ENCODE data around the gene KDM1B.

Gene KDM1B, protein sequence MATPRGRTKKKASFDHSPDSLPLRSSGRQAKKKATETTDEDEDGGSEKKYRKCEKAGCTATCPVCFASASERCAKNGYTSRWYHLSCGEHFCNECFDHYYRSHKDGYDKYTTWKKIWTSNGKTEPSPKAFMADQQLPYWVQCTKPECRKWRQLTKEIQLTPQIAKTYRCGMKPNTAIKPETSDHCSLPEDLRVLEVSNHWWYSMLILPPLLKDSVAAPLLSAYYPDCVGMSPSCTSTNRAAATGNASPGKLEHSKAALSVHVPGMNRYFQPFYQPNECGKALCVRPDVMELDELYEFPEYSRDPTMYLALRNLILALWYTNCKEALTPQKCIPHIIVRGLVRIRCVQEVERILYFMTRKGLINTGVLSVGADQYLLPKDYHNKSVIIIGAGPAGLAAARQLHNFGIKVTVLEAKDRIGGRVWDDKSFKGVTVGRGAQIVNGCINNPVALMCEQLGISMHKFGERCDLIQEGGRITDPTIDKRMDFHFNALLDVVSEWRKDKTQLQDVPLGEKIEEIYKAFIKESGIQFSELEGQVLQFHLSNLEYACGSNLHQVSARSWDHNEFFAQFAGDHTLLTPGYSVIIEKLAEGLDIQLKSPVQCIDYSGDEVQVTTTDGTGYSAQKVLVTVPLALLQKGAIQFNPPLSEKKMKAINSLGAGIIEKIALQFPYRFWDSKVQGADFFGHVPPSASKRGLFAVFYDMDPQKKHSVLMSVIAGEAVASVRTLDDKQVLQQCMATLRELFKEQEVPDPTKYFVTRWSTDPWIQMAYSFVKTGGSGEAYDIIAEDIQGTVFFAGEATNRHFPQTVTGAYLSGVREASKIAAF

DNA sequence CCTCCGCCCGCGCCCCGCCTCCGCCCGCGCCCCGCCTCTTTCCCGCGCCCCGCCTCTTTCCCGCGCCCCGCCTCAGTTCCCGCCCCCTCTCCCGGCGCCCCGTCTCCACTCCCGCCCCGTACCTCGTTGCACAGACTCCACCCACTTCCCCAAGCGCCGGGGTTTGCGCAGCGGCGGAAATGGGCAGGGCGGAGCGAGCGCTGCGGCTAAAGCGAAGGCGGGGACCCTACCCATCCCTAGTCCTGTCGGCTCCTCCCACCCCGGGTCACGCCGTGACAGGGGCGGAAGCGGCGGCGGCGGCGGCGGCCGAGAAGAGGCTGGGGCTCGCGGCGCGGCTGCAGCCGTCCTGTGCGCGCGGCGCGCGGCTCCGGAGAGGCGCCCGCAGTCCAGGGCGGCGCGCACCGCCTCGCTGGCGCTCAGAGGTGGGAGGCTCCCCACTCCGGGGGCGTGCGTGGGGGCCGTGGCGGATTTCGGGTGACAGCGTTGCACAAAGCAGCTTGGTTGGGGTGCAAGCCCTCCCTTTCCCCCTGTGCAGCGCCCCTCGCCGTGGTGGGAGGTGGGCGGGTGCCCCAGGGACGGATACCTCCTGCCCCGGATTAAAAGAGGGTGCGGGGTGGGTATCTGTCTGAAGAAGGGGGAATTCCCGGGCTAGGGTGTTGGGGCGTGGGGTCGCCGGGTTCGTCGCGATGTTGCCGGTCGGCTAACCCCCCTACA lies at the start of gene KDM1B:
Gene KDM1B (plus strand): TSS at position 273 of the 714 bp plus-strand sequence. CDS start 4,474 bp downstream, outside the sequence.
- no peaks in the 10 kb centered on the region for H3K4me1 ChIP-seq (ENCODE audit: low read length)
- no peaks in the 10 kb centered on the region for H3K79me2 ChIP-seq (ENCODE audit: low read length)
- peak; percentile 94 for DNase-seq
- peak within 1 kb of the TSS; percentile 66; the same call in 1 of the 2 replicates for H3K27ac ChIP-seq (ENCODE audit: low read length)
- H3K27me3 ChIP-seq (replicated peaks; ENCODE audit: insufficient read depth, low read length): no peaks in the 10 kb centered on the region
- H2AFZ ChIP-seq (ENCODE audit: low read length): peak within 1 kb of the TSS; percentile 98
- TF ChIP-seq, protein P1, sequence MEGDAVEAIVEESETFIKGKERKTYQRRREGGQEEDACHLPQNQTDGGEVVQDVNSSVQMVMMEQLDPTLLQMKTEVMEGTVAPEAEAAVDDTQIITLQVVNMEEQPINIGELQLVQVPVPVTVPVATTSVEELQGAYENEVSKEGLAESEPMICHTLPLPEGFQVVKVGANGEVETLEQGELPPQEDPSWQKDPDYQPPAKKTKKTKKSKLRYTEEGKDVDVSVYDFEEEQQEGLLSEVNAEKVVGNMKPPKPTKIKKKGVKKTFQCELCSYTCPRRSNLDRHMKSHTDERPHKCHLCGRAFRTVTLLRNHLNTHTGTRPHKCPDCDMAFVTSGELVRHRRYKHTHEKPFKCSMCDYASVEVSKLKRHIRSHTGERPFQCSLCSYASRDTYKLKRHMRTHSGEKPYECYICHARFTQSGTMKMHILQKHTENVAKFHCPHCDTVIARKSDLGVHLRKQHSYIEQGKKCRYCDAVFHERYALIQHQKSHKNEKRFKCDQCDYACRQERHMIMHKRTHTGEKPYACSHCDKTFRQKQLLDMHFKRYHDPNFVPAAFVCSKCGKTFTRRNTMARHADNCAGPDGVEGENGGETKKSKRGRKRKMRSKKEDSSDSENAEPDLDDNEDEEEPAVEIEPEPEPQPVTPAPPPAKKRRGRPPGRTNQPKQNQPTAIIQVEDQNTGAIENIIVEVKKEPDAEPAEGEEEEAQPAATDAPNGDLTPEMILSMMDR (IDR thresholded peaks at IDR 0.05; ENCODE audit: low read length): no peak
- no peak for TF ChIP-seq EZH2phosphoT487 (IDR thresholded peaks at IDR 0.05; ENCODE audit: low read length)
- TF ChIP-seq EZH2 (optimal IDR thresholded peaks at IDR 0.05; ENCODE audit: low read depth, low read length): no peak
- no peaks in the 10 kb centered on the region for H3K9me2 ChIP-seq (replicated peaks; ENCODE audit: insufficient read depth, low read length)
- H3K36me3 ChIP-seq (replicated peaks; ENCODE audit: insufficient read depth, low read length): no peaks in the 10 kb centered on the region
- H3K9me3 ChIP-seq (replicated peaks; ENCODE audit: insufficient read depth, low read length): no peaks in the 10 kb centered on the region
- H3K4me2 ChIP-seq (ENCODE audit: low read depth, low read length): peak within 1 kb of the TSS; percentile 70
- no peaks in the 10 kb centered on the region for H4K20me1 ChIP-seq (ENCODE audit: insufficient read depth, low read length)
- H3F3A ChIP-seq (ENCODE audit: insufficient read depth, low read length): peaks cover 11% of the 10 kb centered on the region; the same call in 1 of the 2 replicates
- peak within 1 kb of the TSS; percentile 95 for H3K4me3 ChIP-seq (ENCODE audit: low read length)
- H3K9ac ChIP-seq (ENCODE audit: low read length): peak within 1 kb of the TSS; percentile 77

DNA sequence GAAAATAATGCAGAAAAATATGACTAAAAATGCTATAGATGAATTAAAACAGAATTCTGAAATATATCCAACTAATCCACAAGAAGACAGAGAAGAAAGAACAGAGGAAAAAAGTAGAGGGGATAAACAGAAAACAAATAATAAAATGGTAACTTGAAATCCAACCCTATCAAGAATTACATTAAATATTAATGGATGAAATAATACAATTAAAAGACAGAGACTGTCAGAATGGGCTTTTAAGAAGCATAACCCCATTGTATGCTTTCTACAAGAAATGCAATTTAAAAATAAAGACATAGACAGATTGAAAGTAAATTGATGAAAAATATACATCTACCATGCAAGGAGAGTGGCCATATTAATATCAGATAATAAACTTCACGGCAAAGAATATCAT lies 48.2 kb upstream of the KDM1B start:
- TF ChIP-seq EZH2phosphoT487 (IDR thresholded peaks at IDR 0.05; ENCODE audit: low read length) (no peak), EZH2 (optimal IDR thresholded peaks at IDR 0.05; ENCODE audit: low read depth, low read length) (no peak)
- TF ChIP-seq, protein P1 (IDR thresholded peaks at IDR 0.05; ENCODE audit: low read length): no peak
- no peak overlapping the region for H3K4me2 ChIP-seq (ENCODE audit: low read depth, low read length)
- no peaks in the 10 kb centered on the region for H4K20me1 ChIP-seq (ENCODE audit: insufficient read depth, low read length)
- no peak overlapping the region for H3K27ac ChIP-seq (ENCODE audit: low read length)
- no peaks in the 10 kb centered on the region for H3K9me2 ChIP-seq (replicated peaks; ENCODE audit: insufficient read depth, low read length)
- no peaks in the 10 kb centered on the region for H3K27me3 ChIP-seq (replicated peaks; ENCODE audit: insufficient read depth, low read length)
- H3K79me2 ChIP-seq (ENCODE audit: low read length): no peaks in the 10 kb centered on the region
- no peaks in the 10 kb centered on the region for H3K36me3 ChIP-seq (replicated peaks; ENCODE audit: insufficient read depth, low read length)
- H3K4me1 ChIP-seq (ENCODE audit: low read length): no peaks in the 10 kb centered on the region
- H3K9me3 ChIP-seq (replicated peaks; ENCODE audit: insufficient read depth, low read length): no peaks in the 10 kb centered on the region
- H2AFZ ChIP-seq (ENCODE audit: low read length): no peak overlapping the region
- no peak for DNase-seq
- H3K9ac ChIP-seq (ENCODE audit: low read length): no peak overlapping the region
- no peak overlapping the region for H3K4me3 ChIP-seq (ENCODE audit: low read length)
- H3F3A ChIP-seq (ENCODE audit: insufficient read depth, low read length): no peaks in the 10 kb centered on the region

DNA sequence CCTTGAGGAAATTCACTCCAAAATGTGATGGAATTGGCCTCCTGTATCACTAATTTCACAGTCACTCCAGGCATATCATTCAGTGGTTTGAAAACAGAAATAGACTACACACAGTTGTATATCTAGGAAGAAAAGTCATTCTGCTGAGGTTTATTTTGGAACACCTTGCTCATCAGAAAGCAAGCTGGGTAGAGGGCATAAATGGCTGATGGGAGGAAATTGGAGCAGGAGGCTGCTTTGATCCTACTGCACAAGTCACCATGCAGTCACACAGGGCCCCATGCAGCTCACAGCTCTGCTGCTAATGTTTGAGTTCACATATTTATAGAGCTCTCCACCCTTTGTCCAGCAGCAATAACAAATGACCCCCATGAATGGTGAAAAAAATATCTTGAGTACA lies 45.1 kb upstream of the KDM1B start:
- Histone ChIP-seq H3K79me2 (ENCODE audit: low read length) (no peaks in the 10 kb centered on the region), H3K36me3 (replicated peaks; ENCODE audit: insufficient read depth, low read length) (no peaks in the 10 kb centered on the region), H3K9me3 (replicated peaks; ENCODE audit: insufficient read depth, low read length) (no peaks in the 10 kb centered on the region), H3K4me2 (ENCODE audit: low read depth, low read length) (no peak overlapping the region), H4K20me1 (ENCODE audit: insufficient read depth, low read length) (no peaks in the 10 kb centered on the region), H2AFZ (ENCODE audit: low read length) (no peak overlapping the region), H3K9me2 (replicated peaks; ENCODE audit: insufficient read depth, low read length) (no peaks in the 10 kb centered on the region), H3K4me3 (ENCODE audit: low read length) (no peak overlapping the region), H3K27me3 (replicated peaks; ENCODE audit: insufficient read depth, low read length) (no peaks in the 10 kb centered on the region), H3K9ac (ENCODE audit: low read length) (no peak overlapping the region), H3F3A (ENCODE audit: insufficient read depth, low read length) (no peaks in the 10 kb centered on the region), H3K4me1 (ENCODE audit: low read length) (no peaks in the 10 kb centered on the region), H3K27ac (ENCODE audit: low read length) (no peak overlapping the region)
- TF ChIP-seq, protein P1 (IDR thresholded peaks at IDR 0.05; ENCODE audit: low read length): no peak
- TF ChIP-seq EZH2 (optimal IDR thresholded peaks at IDR 0.05; ENCODE audit: low read depth, low read length): no peak
- no peak for TF ChIP-seq EZH2phosphoT487 (IDR thresholded peaks at IDR 0.05; ENCODE audit: low read length)
- DNase-seq: no peak
